Ramos (cell line): Measurements from ENCODE around the gene SERPINA1.

Experiments used
- in situ Hi-C: fragments of 300-500 bp; cut with MboI; formaldehyde crosslinking; loops from one replicate; pipeline ENCODE4 v1.14.3; 2022; ENCODE audit warnings: low sequenced_read_pairs; ENCODE audit not compliant: unreplicated experiment

SERPINA1 gene

GRCh38 chr14:94329857-94330256 is 58.5 kb downstream of the SERPINA1 start:
- in situ Hi-C loops: no loop called here

- in situ Hi-C loops: no loop called here
Measured at GRCh38 chr14:94328196-94328595, 60.2 kb downstream of the SERPINA1 start.
